Measurements from ENCODE around the gene XRCC5. TPM values are rescaled to one million over a fixed set of nuclear protein-coding genes. Genes with fewer than 3 reads are reported as not detected.
A peak's percentile ranks its signal among the peaks of the same experiment; 100 is the strongest.

Gene XRCC5
- total RNA-seq, 1 experiment from 2014 or later, result 322 TPM

- intact Hi-C loops (cut with micrococcal nuclease; ENCODE audit: unreplicated experiment), result no loop called here
- Histone ChIP-seq H3K4me1 (ENCODE audit: control insufficient read depth, insufficient read depth, low read length) (peaks cover 32% of the 10 kb centered on the region), H3K36me3 (ENCODE audit: control insufficient read depth, insufficient read depth, low read length) (peaks cover 34% of the 10 kb centered on the region), H3K9me3 (ENCODE audit: control insufficient read depth, insufficient read depth, low read depth, low read length) (no peaks in the 10 kb centered on the region), H3K27ac (ENCODE audit: low read length) (peak overlapping the region; percentile 98), H3K27me3 (ENCODE audit: control insufficient read depth, insufficient read depth, low read length) (no peaks in the 10 kb centered on the region), H3K4me3 (ENCODE audit: low read depth in 2 of 2, low read length in 2 of 2) (peak overlapping the region; percentile 44 to 64)
- in situ Hi-C loops (cut with HindIII; ENCODE audit: low pct_unique_long_range_greater_than_20kb, low sequenced_read_pairs), result no loop called here
- no peak; the same call in 1 of the 2 replicates for TF ChIP-seq POLR2AphosphoS5 (IDR thresholded peaks at IDR 0.05; ENCODE audit: low read depth, low read length)
- TF ChIP-seq REST (IDR thresholded peaks at IDR 0.05; ENCODE audit: insufficient read depth in 1 of 2, low read depth in 2 of 2, low read length in 1 of 2), result no peak
- TF ChIP-seq TCF7L2 (IDR thresholded peaks at IDR 0.05; ENCODE audit: low read depth, low read length), result no peak
- TF ChIP-seq SIN3A (IDR thresholded peaks at IDR 0.05; ENCODE audit: borderline replicate concordance, insufficient read depth, low read depth, low read length), result no peak
- no peak for TF ChIP-seq CTCF (IDR thresholded peaks at IDR 0.05)
- ChIA-PET CTCF (interaction anchor here (1.1 kb wide), 1 partner anchor 18 kb away, joined by 3 read pairs; no protein-coding TSS in a partner anchor), POLR2A (interaction anchor here (0.5 to 0.7 kb wide), 4 partner anchors 54 to 1299 kb away, joined by 5 to 12 read pairs (median 6); partner anchors contain the start of gene BARD1)
- no peak for DNase-seq (ENCODE audit: low read depth, low spot score)
- ATAC-seq, result no peak
- TSS peak; percentile 100 for BruUV-seq (replicated peaks)
Observed at GRCh38 chr2:216108310-216108966, 710 bp upstream of the XRCC5 start.

- H3K27ac ChIP-seq (ENCODE audit: low read length), result peak overlapping the region; percentile 94
- DNase-seq (ENCODE audit: low read depth, low spot score) (no peak), ATAC-seq (no peak)
- TSS peak; percentile 81 for BruUV-seq (replicated peaks)
- H3K27me3 ChIP-seq (ENCODE audit: control insufficient read depth, insufficient read depth, low read length), result no peaks in the 10 kb centered on the region
- ChIA-PET CTCF (interaction anchor here (0.7 kb wide), 1 partner anchor 47 kb away, joined by 3 read pairs; no protein-coding TSS in a partner anchor), POLR2A (interaction anchor here (0.5 kb wide), 1 partner anchor 12 kb away, joined by 3 read pairs; no protein-coding TSS in a partner anchor)
- no peak for TF ChIP-seq TCF7L2 (IDR thresholded peaks at IDR 0.05; ENCODE audit: low read depth, low read length)
- peak; percentile 54; the same call in 1 of the 2 replicates for TF ChIP-seq CTCF (IDR thresholded peaks at IDR 0.05)
- no peaks in the 10 kb centered on the region for H3K9me3 ChIP-seq (ENCODE audit: control insufficient read depth, insufficient read depth, low read depth, low read length)
- peaks cover 40% of the 10 kb centered on the region for H3K36me3 ChIP-seq (ENCODE audit: control insufficient read depth, insufficient read depth, low read length)
- intact Hi-C loops (cut with micrococcal nuclease; ENCODE audit: unreplicated experiment) (no loop called here), in situ Hi-C loops (cut with HindIII; ENCODE audit: low pct_unique_long_range_greater_than_20kb, low sequenced_read_pairs) (no loop called here)
- H3K4me3 ChIP-seq (ENCODE audit: low read depth in 2 of 2, low read length in 2 of 2), result peak overlapping the region; percentile 64 to 89
- peaks cover 44% of the 10 kb centered on the region for H3K4me1 ChIP-seq (ENCODE audit: control insufficient read depth, insufficient read depth, low read length)
Observed at GRCh38 chr2:216109962-216110614, 940 bp downstream of the XRCC5 start.
